NT2/D1 (cell line): ENCODE data around the gene SEPSECS.

Experiments used
- YY1 ChIP-seq: IDR thresholded peaks from 2 replicates; pipeline ENCODE4 v1.6.1; 2011; ENCODE audit not compliant: insufficient read length, insufficient read depth
- ZNF274 ChIP-seq: IDR thresholded peaks from 2 replicates; pipeline ENCODE4 v1.6.1; 2011; ENCODE audit warnings: mild to moderate bottlenecking, low read depth, low read length

- TF ChIP-seq ZNF274 (no peak), YY1 (no peak)
Measured at GRCh38 chr4:25095837-25096236, 64.4 kb downstream of the SEPSECS start.
